Transverse colon (tissue), 4 donors: Measurements from ENCODE around the gene PTGES3L. TPM values are rescaled to one million over a fixed set of nuclear protein-coding genes. Genes with fewer than 3 reads are reported as not detected.
A peak's percentile ranks its signal among the peaks of the same experiment; 100 is the strongest.
"Not testable (repeated sequence)": the region's sequence is repeated elsewhere in the genome, so short reads cannot be mapped to it uniquely, and the experiment has no call there.

Experiments used
- DNase-seq: peaks from one replicate; pipeline ENCODE4 v3.0.0-alpha.2; 2019
- H3K27ac ChIP-seq, 4 donors: fragments of 200-600 bp; sonication (generic); 2 replicates each; pipeline ENCODE4 v1.5.1; 2016 to 2018; ENCODE audit warnings: inconsistent platforms in 4 of 4
- H3K27me3 ChIP-seq: fragments of 200-600 bp; sonication (generic); 2 replicates; pipeline ENCODE4 v1.5.1; 2017; ENCODE audit warnings: inconsistent platforms
- H3K36me3 ChIP-seq, 4 donors: fragments of 200-600 bp; sonication (generic); 2 replicates each; pipeline ENCODE4 v1.5.1; 2017 to 2019; ENCODE audit warnings: inconsistent platforms in 4 of 4
- H3K4me1 ChIP-seq, 4 donors: fragments of 200-600 bp; sonication (generic); 2 replicates each; pipeline ENCODE4 v1.5.1; 2017 to 2020; ENCODE audit warnings: inconsistent platforms in 4 of 4
- H3K4me3 ChIP-seq, 4 donors: fragments of 200-600 bp; sonication (generic); 1 replicate in 1 of 4; 2 replicates in 3 of 4; pipeline versions ENCODE4 v1.5.1 to v1.6.1; 2017 to 2019; ENCODE audit warnings: inconsistent platforms in 4 of 4
- H3K9me3 ChIP-seq, 2 donors: fragments of 200-600 bp; sonication (generic); 2 replicates each; pipeline ENCODE4 v1.5.1; 2017 to 2019; ENCODE audit warnings: inconsistent platforms in 2 of 2
- CTCF ChIP-seq, 5 experiments: fragments of 200-600 bp in 3 of 5; fragments of 450-650 bp in 2 of 5; sonication (generic) in 3 of 5; IDR thresholded peaks; 1 replicate in 2 of 5; 2 replicates in 3 of 5; pipeline ENCODE4 v1.5.1; 2016 to 2017; ENCODE audit warnings: antibody characterized with exemption in 5 of 5, inconsistent platforms in 3 of 5, mild to moderate bottlenecking in 2 of 5, moderate library complexity in 1 of 5
- EP300 ChIP-seq: sonication (generic); formaldehyde crosslinking; IDR thresholded peaks from one replicate; pipeline ENCODE4 v1.6.1; 2017; ENCODE audit warnings: antibody characterized with exemption, low read depth
- POLR2A ChIP-seq: fragments of 450-650 bp; IDR thresholded peaks from one replicate; pipeline ENCODE4 v1.6.1; 2016; ENCODE audit warnings: antibody characterized with exemption, mild to moderate bottlenecking, moderate library complexity
- POLR2AphosphoS5 ChIP-seq, 3 donors: sonication (generic); formaldehyde crosslinking; IDR thresholded peaks; one replicate each; pipeline ENCODE4 v1.6.1; 2016; ENCODE audit warnings: antibody characterized with exemption in 3 of 3
- WGBS, 2 donors: methylation state at CpG; one replicate each; pipeline ENCODE4 v1.1.5; 2018; ENCODE audit warnings: low coverage in 1 of 2; 5-methylcytosine and 5-hydroxymethylcytosine counted together
- in situ Hi-C, 4 donors: fragments of 200-750 bp; cut with MboI; loops; one replicate each; pipeline versions ENCODE4 v1.15.0 to v1.15.1; 2017; ENCODE audit warnings: low sequenced_read_pairs in 3 of 4, low pct_ligation_motif_present in 1 of 4, low pct_unique_long_range_greater_than_20kb in 1 of 4
- intact Hi-C: fragments of 100-400 bp; cut with DNase I; formaldehyde crosslinking; loops from one replicate; pipeline ENCODE4 v1.15.1; 2023; ENCODE audit warnings: low total_unique reads
- total RNA-seq, 4 donors: library from RNA; depleted of rRNA; stranded (reverse); fragments of >200 nt; gene quantifications; one replicate each; pipeline ENCODE4 v1.1.0, GENCODE V29; 2016

Gene PTGES3L
- total RNA-seq, 4 donors from 2014 or later: 3.4 to 8.3 (median 5.1) TPM; not detected in 1

DNA sequence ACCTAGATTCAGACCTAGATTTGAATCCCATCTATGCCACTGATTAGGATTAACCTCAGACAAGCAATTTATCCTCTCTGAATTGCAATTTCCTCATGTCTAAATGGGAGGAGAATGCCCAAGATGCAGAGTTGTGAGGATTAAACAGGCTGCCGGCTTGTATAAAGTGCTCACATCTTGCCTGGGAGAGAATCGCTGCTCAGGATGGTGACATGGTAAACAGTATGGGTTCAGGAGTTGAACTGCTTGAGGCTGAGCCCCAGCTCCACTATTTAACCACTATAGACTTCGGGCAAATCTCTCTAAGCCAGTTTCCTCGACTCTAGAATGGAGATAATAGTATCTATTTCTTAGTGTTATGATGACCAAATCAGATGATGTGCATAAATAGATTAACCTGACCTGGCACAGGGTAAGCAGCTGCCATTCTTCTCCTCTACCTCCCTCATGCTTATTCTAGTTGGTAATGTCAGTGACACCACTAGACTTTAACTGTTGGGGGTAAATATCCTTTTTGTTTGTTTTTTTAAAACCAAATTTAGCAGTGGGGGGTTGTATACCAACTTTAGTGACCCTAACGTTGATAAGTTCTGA, 17.6 kb upstream of the PTGES3L start:
- H3K27me3 ChIP-seq: no peaks in the 10 kb centered on the region
- in situ Hi-C loops (no loop called here), intact Hi-C loops (no loop called here)
- TF ChIP-seq POLR2A (no peak), CTCF (IDR thresholded peaks at IDR 0.05) (no peak), EP300 (no peak), POLR2AphosphoS5 (IDR thresholded peaks at IDR 0.05) (no peak)
- 8% methylated on average over 5 of the region's 5 CpGs; no CpG with 5 or more reads in 1 of the 2 donors for WGBS, 2 donors
- DNase-seq: no peak
- no peaks in the 10 kb centered on the region for H3K9me3 ChIP-seq
- peak overlapping the region; percentile 91 to 98 (median 94) for H3K27ac ChIP-seq
- H3K36me3 ChIP-seq: peaks cover 0 to 28% (median 12%) of the 10 kb centered on the region in 4 donors
- peak overlapping the region in 2 of 4 donors; percentile 8 to 44 for H3K4me3 ChIP-seq
- peaks cover 16 to 27% (median 21%) of the 10 kb centered on the region in 4 donors for H3K4me1 ChIP-seq

DNA sequence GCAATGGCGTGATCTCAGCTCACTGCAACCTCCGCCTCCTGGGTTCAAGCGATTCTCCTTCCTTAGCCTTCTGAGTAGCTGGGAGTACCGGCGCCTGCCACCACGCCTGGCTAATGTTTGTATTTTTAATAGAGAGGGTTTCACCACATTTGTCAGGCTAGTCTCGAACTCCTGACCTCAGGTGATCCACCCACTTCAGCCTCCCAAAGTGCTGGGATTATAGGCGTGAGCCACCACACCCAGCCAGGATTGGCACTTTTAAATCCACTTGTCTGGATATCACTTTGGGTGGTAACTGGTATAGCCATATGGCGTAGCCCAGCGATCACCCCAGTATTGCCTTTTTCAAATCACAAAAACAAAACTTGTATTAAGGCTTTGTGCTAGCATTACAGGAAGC, 14.0 kb upstream of the PTGES3L start:
- WGBS, 2 donors: 82% methylated on average over 2 to 10 of the region's 10 CpGs
- peaks cover 0 to 30% (median 9%) of the 10 kb centered on the region in 4 donors for H3K36me3 ChIP-seq
- H3K4me3 ChIP-seq, H3K27me3 ChIP-seq, H3K27ac ChIP-seq, in situ Hi-C loops, H3K4me1 ChIP-seq, intact Hi-C loops, H3K9me3 ChIP-seq, DNase-seq: not testable (repeated sequence)

DNA sequence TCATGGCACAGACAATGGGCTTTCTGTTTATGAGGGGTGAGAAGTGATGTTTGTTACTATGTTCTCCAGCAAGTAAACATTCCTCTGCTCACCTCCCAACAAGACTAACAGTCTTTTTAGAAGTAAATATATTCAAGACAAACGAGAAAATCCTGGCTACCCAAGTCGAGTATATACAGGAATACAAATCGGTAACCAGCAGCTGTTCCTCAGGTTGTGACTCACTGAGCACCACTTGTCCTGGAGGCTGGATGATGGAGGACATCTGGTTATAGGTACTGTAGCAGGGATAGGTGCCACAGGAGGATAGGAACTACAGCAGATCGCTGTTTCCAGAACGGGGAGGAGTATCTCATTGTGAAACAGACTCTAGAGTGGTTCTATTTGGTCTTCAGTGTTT, 13.0 kb upstream of the PTGES3L start:
- Histone ChIP-seq H3K4me1 (peaks cover 5 to 7% (median 7%) of the 10 kb centered on the region in 4 donors), H3K36me3 (peaks cover 0 to 40% (median 15%) of the 10 kb centered on the region in 4 donors)
- in situ Hi-C loops: no loop called here

GRCh38 chr17:42991471-42991870, 11.6 kb upstream of the PTGES3L start:
- H3K4me3 ChIP-seq: no peak overlapping the region
- H3K27me3 ChIP-seq: no peaks in the 10 kb centered on the region
- in situ Hi-C loops (no loop called here), intact Hi-C loops (no loop called here)
- no peak for DNase-seq
- no peak for TF ChIP-seq POLR2A
- no peak for TF ChIP-seq POLR2AphosphoS5 (IDR thresholded peaks at IDR 0.05)
- no peak for TF ChIP-seq EP300
- H3K9me3 ChIP-seq: no peaks in the 10 kb centered on the region
- peaks cover 0 to 49% (median 20%) of the 10 kb centered on the region in 4 donors for H3K36me3 ChIP-seq
- WGBS, 2 donors: 92% methylated on average over 6 of the region's 6 CpGs; no CpG with 5 or more reads in 1 of the 2 donors
- H3K27ac ChIP-seq: no peak overlapping the region
- H3K4me1 ChIP-seq: no peaks in the 10 kb centered on the region

More for the DNA sequence above, 13.0 kb upstream of the PTGES3L start:
- TF ChIP-seq EP300: no peak
- TF ChIP-seq CTCF (IDR thresholded peaks at IDR 0.05): no peak
- no peak for TF ChIP-seq POLR2AphosphoS5 (IDR thresholded peaks at IDR 0.05)
- TF ChIP-seq POLR2A: no peak
- intact Hi-C loops: no loop called here
- H3K27me3 ChIP-seq: no peaks in the 10 kb centered on the region
- H3K27ac ChIP-seq: no peak overlapping the region
- H3K4me3 ChIP-seq: no peak overlapping the region
- no peak for DNase-seq
- WGBS, 2 donors: 82 to 85% methylated on average over 4 to 5 of the region's 5 CpGs
- no peaks in the 10 kb centered on the region for H3K9me3 ChIP-seq

- H3K27ac ChIP-seq: no peak overlapping the region
- H3K4me1 ChIP-seq: no peaks in the 10 kb centered on the region
- intact Hi-C loops: no loop called here
- no peaks in the 10 kb centered on the region for H3K27me3 ChIP-seq
- in situ Hi-C loops: no loop called here
- H3K9me3 ChIP-seq: no peaks in the 10 kb centered on the region
- no peak for DNase-seq
- H3K36me3 ChIP-seq: peaks cover 0 to 49% (median 23%) of the 10 kb centered on the region in 4 donors
- H3K4me3 ChIP-seq: no peak overlapping the region
- 80 to 85% methylated on average over 6 of the region's 6 CpGs for WGBS, 2 donors
- no peak for TF ChIP-seq POLR2AphosphoS5 (IDR thresholded peaks at IDR 0.05)
- TF ChIP-seq CTCF (IDR thresholded peaks at IDR 0.05): no peak
- TF ChIP-seq EP300: no peak
These were observed 10.1 kb upstream of the PTGES3L start for GRCh38 chr17:42989726-42990652.
